DMS79 treated with DMSO at 0.1 percent for 48 hours (cell line): Measurements from ENCODE around the gene TEX19.

ENCODE experiments used
- DNase-seq: peaks from one replicate; lab custom pipeline; 2025; lab: John Stamatoyannopoulos, UW

TEX19 gene, protein sequence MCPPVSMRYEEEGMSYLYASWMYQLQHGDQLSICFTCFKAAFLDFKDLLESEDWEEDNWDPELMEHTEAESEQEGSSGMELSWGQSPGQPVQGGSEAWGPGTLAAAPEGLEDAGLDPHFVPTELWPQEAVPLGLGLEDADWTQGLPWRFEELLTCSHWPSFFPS

DNA sequence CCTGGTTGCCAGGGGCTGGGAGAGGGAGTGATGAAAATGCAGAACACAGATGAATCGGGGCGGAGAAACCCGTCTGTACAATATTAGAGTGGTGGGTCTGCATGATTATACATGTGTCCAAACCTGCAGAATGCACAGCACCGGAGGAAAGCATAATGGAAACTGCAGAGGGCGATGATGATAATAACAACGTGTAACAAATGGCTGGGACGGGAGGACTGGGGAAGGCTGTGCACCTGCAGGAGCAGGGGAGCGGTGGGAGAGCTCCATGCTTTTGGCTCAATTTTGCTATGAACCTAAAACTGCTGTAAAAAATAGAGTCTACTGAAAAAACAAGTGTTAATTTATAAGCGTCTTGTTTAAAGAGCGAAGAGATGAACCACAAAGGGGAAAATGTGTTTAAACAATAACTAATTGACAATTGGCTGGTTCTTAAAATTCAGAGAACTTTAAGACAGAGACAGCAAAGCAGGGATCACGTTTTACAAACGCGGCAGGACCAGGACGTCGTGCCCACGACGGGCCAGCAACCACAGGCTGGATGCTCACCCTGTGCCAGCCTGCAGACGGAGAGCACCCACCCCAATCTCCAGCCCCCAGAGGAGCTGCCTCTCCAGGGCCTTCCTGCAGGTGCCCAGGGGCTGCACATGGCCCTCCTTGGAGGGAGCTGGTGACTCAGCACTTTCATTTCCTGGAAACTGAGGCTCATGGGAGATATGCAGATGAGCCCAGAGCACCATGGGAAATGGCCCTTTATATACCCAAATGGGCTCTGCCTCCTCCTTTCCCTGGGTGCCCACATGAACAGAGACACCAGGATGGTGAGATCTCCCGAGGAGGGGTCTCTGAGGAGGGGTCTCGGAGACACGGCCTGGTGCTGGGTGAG lies at the start of gene TEX19:
TEX19 (plus strand) TSS at position 783 of the 886 bp plus-strand sequence. CDS start 2,904 bp downstream, outside the sequence.
- DNase-seq = no peak

DNA sequence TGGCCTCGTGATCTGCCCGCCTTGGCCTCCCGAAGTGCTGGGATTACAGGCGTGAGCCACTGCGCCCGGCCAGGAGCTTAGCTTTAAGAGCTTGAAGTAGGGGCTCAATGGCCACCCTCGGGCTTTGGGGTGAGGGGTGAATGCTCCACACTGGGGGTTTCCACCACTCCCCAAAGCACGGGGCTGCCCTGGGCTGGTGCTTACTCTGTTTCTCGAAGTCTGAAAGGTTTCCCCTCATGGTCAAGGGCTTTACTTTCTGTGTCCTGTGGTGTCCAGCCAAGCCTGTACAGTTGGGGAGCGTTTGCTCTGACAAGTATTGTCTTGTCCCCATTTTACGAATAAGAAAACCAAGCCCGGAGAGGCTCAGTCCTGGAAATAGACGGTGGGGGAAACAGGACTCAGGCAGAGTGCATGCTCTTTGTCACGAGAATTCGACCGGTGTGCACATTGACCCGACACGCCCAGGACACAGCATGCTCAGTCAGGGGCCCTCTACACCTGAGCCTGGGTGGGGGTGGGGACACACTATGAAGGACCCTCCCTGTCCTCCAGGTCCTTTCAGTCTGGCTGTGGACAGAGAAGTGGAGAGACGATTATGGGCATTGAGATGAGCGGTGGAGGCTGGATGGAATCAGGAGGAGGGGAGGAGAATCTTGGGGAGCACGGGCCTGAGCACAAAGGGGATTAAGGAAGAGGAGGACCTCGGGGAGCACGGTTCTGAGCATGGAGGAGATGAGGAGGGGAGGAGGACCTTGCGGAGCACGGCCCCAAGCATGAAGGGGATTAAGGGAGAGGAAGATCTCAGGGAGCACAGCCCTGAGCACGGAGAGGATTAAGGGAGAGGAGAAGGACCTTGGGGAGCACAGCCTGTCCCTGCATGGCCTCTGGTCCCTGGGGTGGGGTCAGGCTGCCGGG lies 49.1 kb upstream of the TEX19 start:
- no peak for DNase-seq

DNA sequence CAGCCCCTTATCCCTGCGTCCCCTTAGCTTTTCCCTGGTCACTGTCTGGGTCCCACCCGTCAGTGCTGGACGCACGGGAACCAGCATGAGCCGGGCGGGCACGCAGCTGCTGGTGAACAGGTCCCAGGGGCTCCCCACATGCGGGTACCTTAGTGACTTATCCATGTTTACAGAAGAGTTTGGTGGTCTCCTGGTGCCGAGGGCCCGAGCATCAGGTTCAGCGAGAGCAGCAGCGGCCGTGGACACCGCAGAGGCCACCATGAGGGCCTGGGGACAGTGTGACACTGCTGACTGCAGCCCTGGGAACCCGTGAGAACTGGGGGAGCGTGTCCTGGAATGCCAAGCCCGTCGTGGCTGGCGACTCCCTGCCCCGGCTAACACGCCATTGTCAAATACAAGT lies 48.2 kb upstream of the TEX19 start:
- DNase-seq = no peak

DNA sequence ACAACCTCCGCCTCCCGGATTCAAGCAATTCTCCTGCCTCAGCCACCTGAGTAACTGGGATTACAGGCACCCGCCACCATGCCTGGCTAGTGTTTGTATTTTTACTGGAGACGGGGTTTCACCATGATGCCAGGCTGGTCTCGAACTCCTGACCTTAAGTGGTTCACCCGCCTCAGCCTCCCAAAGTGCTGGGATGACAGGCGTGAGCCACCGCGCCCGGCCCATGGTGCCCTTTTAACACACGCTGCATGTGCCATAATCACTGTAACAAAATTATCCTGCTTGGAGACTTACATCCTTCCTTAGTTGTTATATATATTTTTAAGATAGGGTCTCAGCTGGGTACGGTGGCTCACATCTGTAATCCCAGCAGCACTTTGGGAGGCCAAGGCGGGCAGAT lies 47.1 kb upstream of the TEX19 start:
- no peak for DNase-seq

DNA sequence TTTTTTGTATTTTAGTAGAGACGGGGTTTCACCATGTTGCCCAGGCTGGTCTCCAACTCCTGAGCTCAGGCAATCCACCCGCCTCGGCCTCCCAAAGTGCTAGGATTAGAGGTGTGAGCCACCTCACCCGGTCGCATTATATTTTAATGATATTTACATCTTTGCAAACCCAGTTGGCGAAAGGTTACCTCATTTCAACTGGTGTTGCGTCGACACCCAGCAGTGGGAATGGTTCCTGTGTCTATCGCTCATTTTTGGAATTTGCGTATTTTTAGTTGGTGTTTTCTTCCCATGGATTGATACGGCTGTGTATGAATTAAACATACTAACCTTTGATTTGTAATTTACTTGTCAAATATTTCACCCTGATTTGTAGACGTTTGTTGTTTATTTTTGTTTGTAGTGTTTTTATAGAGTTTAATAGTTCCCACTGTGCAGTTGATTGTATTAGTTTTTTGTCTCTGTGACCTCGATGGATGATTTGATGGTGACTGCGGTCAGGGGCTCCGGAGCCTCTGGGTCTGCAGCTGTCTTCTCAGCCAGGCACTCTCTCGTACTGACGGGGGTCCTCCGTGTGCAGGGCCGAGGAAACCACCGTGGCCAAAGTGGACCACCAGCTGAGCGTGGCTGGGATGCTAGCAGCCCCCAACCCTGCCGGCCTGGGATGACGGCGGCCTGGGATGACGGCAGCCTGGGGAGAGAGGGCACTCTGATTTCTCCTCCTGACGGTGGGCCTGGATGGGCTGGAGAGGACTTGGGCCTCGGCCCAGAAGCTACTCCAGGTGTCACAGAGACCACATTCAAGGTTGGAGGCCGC lies 45.6 kb upstream of the TEX19 start:
- no peak for DNase-seq

DNA sequence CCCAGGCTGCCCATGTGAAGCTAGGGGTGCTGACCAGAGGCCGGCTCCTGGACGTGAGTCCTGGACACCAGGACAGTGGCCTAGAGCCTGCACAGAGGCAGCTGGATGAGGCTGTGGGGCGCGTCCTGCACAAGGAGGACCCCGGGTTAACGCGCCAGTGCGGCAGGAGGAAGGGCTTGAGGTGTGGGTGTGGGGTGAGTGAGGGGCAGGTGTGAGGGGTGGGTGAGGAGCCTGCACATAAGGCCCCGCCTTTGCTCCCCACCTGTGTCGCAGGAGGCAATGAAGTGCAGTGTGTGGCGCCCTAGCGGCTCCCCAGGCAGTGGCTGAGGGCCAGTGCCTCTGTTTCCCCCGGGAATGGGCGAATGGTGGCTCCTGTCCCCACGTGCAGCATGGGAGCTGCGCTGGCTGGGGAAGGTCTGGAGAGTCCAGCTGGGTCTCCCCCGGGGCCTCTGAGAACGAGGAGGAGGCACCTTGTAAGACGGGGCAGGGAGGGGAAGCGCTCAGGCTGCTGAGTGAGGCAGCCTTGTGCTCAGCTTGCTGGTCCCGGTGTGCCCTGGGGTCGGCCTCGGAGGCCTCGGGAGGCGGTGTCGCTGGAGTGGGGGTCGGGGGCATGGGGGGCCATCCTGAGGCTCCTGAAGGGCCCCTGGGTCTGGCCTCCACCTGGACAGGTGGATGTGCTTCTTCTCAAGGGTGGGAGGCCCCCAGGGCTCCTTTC lies 44.9 kb upstream of the TEX19 start:
- DNase-seq = no peak

DNA sequence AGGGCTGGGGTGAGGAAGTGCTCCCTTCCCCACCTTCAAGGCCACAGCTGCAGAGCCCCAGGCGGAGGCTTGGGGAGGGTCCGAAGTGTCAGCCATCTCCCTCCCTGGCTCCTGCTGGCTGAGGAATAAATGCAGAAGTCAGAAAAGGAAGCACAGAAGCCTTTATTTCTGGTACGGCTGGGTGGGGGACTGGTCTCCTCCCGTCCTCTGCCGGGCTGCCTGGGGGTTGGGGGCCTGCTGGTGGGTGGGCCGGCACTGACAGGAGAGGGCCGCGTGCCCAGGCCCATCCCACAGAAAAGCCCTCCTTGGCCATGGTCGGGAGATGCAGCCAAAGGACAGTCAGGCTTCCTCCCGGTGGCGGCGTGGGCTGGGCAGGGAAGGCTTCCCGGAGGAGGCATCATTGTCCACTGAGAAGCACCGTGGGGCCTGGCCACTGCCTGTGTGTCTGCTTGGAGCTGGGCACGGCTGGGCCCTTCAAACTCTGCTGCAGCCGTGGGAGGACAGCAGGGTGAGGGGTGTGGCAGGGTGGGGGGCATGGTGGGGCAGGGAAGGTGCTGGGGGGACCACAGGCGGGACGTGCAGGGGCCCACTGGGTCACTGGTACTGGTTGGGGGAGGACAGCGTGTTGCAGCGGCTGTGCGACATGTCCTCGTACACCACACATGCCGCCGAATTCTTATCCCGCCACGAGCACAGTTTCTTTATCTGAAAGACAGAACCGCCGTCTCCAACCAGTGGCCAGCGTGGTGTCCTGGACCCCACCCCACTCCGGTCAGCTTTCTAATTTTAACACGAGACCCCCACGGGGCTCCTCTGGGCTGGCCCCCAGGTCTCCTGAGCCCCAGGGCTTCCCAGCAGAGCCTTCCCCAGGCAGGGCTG lies 44.1 kb upstream of the TEX19 start:
- DNase-seq = no peak

DNA sequence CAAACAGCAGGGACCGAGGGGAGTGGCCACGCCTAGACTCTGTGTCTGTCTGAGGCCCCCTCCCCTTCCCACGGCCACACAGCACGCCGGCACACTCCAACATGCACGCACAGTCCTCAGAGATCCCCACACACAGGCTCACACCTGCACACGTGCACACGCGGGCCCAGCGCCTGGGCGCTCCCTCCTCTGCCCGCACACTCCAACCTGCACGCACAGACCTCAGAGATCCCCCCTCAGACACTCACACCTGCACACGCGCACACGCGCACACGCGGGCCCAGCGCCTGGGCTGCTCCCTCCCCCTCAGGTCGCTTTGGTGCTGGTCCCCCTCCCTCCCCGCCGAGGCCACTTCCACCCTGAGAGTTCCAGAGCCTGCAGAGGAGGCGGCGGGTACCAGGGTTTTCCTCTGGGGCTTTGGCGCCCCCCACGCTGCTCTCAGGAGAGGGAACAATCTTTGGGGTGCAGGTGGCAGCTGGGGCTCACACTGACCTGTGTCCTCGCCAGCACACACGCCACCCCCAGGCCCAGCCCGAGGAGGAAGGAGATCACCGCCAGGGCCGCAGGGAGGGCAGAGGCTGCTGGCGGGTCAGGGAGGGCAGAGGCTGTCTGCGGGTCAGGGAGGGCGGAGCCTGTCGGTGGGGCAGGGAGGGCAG lies 43.2 kb upstream of the TEX19 start:
- DNase-seq = no peak

DNA sequence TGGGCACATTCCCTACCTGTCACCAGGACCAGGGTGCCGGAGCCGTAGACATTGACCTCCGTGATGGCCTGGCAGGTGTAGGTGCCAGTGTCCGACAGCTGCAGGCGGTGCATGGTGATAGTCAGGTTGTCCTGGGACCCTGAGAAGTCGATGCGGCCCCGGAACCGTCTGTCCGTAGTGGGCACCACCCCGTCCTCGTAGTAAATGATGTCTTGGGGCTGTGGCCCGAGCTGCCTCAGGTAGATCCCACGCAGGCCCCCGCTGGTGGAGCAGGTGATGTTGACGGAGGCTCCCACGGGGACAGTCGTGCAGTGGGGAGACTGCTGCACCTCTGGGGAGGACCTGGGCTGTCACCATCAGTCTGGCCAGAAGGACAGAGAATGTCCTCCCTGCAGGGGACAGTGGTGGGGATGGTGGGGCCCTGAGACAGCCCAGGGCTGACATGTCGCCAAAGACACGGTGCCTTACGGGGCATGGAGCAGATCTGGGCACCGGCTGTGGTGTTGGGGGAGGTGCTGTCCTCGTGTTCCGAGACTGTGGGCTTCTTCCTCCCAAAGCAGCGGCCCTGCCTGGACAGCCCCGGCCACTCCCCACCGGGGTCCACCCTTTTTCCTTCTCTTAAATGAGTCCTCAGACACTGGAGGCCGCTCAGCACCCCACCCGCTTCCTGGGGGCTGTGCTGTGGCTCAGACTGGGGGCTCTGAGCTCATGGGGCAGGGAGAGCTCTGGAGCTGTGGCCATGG lies 42.2 kb upstream of the TEX19 start:
- DNase-seq = no peak

DNA sequence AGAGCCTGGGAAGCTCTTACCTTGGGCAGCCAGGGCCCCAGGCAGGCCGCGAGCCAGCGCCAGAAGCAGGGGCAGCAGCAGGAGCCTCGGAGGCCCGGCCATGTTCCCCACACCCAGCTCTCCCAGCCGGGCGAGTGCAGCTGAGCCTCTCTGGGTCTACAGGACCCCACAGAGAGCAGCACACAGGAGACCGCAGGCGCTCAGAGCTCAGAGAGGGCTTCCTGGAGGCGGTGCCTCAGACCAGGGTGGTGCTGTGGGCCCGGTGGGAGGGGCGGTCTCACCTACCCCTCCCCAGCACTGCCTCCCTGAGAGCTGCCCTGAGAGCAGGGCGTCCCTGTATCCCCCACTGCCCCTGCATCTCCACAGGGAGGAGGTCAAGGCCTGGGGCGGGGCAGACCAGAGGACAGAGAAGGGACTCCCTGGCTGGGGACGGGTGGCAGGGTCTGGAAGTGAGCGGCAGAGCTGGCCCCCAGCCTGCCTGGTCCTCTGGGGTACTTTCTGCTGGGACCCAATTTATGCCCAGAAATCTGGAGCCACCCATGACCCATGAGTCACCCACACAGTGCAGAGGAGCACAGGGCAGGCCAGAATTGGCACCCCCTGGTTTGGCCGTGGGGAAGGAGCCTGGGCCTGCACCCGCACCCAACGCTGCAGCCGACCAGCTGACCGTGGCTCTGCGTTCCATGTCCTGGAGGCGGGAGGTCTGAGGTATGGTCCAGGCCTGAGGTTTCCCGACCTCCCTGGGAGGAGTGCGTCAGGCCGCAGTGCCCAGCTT lies 41.5 kb upstream of the TEX19 start, which contains the start of gene CD7:
CD7 (minus strand) TSS at position 215 of the 775 bp plus-strand sequence; CDS start at position 102, 113 bp downstream.
- DNase-seq = no peak

DNA sequence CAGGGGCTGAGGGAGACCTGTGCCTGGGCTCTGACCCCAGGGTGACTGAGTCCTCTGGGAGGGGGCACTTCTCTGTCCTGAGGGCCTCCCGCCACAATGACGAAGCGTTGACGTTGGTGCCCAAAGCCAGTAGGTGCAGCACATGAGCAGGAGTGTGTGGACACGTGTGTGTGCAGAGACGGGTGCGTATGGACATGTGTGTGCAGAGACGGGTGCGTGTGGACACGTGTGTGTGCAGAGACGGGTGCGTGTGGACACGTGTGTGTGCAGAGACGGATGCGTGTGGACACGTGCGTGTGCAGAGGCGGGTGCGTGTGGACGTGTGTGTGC lies 40.9 kb upstream of the TEX19 start:
- no peak for DNase-seq

DNA sequence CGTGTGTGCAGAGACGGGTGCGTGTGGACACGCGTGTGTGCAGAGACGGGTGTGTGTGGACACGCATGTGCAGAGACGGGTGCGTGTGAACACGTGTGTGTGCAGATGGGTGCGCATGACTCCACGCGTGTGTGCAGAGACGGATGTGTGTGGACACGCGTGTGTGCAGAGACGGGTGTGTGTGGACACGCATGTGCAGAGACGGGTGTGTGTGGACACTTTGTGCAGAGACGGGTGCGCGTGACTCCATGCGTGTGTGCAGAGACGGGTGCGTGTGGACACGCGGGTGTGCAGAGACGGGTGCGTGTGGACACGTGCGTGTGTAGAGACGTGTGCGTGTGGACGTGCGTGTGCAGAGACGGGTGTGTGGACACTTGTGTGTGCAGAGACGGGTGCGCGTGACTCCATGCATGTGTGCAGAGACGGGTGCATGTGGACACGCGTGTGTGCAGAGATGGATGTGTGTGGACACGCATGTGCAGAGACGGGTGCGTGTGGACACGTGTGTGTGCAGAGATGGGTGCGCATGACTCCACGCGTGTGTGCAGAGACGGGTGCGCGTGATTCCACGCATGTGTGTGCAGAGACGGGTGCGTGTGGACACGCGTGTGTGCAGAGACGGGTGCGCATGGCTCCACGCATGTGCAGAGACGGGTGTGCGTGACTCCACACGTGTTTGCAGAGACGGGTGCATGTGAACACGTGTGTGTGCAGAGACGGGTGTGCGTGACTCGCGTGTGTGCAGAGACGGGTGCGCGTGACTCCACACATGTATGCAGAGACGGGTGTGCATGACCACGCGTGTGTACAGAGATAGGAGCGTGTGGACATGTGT lies 40.1 kb upstream of the TEX19 start:
- DNase-seq = no peak

DNA sequence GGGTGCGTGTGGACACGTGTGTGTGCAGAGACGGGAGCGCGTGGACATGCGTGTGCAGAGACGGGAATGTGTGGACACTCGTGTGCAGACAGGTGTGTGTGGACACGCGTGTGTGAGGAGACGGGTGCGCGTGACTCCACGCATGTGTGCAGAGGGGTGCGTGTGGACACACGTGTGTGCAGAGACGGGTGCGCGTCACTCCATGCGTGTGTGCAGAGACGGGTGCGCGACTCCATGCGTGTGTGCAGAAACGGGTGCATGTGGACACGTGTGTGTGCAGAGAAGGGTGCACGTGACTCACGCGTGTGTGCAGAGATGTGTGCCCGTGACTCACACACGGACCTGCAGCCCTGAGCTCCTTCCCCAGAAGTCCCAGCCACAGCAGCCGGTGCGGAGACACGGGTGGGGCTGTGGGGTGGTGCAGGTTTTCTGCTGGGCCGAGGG lies 39.4 kb upstream of the TEX19 start:
- no peak for DNase-seq

DNA sequence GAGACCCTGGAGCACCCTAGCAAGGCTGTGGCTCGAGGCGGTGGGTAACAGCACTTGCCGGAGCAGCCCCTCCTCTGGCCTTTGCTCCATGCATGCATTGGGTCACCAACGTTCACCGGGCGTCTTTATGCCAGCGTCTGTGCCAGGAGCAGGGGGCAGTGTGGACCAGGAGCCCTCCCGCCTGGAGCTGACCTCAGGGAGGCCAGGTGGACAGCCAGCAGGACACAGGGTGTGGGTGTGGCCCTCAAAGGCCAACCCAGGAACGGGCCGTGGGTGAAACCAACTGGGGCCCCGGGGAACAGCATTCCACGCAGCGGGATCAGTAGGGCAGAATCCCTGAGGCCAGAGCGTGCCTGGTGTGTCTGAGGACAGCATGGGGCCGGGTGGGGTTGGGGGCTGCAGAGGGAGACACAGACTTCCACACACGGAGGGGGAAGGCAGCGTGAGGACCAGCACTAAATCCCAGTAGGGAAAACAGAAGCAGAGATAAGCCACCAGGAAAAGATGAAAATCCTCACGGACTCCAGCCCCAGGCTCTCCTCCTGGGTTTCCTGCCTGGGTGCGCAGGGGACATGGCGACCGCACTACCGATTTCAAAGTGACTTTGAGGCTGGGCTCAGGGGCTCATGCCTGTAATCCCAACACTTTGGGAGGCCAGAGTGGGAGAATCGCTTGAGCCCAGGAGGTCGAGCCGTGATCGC lies 38.8 kb upstream of the TEX19 start:
- no peak for DNase-seq

DNA sequence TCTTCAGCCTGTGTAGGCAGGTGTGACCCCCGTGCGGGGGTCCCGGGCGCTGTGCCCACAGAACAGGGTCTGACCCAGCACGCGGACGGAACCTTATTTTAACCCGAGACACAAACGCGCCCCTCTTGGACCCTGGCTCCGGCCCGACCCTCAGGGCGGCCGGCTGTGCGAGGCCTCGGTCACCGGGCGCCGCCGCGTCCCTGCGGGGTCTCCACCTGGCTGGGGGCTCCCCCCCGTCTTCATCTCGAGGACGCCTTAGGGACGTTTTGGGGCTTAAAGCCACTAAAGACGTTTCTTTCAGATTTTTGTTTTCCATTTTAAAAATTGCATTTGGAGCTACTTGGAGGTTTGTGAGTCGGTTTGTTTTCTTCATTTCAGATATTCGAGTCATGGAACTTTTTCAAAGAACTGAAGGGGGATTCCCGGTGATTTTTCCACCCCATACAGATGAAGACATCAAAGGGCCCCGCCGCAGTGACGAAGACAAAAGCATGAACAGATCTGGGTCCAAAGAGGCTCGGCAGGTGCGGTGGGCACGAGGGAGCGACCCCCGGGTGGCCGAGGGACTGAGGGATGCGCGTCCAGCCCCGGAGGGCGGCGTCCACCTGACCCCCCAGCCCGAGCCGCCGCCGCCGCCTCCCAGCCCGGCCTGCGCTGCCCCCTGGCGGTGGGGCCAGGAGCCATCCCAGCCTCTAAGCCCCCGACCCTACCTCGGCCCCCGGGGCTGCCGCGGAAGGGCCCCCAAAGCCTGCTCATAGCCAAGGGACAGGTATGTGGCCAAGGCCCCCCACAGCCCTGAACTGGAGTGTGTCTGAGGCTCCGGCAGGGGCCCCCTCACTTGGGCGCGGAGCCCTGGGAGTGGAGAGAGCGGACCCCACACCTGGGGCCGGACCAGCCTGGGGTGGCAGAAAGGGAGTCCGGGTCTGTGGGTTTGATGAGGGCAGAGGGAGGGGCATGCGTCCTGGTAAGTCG lies 37.8 kb upstream of the TEX19 start:
- no peak for DNase-seq
